Measurements from ENCODE around the gene ALPP.

DNA sequence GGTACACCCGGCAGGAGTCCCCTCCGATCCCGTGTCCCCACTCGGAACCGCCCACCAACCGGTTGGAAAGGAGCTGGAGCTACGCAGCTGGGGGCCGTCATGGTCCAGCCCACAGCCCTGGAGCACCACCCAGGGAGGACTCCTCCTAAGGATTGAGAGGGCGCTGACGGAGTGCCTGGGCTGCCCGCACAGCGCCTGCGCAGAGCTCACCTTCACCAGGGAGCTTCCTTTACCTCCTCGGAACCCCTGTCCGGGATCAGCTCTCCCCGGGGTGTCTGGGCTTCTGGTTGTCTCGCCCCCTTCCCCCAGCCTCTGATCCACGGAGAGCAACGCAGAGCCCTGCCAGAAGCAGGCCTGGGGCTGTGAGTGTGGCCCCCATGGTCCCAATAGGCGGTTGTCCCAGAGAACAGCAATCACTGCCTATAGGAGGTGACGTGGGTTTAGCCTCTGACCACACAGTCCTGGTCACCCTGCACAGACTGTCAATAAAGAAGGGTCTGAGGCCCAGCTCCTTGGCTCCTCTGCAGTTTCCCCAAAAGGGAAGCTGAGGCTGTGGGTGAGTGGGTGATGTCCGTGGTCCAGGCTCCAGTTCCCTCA lies 42.7 kb downstream of the ALPP start:
- TF ChIP-seq, protein P1, sequence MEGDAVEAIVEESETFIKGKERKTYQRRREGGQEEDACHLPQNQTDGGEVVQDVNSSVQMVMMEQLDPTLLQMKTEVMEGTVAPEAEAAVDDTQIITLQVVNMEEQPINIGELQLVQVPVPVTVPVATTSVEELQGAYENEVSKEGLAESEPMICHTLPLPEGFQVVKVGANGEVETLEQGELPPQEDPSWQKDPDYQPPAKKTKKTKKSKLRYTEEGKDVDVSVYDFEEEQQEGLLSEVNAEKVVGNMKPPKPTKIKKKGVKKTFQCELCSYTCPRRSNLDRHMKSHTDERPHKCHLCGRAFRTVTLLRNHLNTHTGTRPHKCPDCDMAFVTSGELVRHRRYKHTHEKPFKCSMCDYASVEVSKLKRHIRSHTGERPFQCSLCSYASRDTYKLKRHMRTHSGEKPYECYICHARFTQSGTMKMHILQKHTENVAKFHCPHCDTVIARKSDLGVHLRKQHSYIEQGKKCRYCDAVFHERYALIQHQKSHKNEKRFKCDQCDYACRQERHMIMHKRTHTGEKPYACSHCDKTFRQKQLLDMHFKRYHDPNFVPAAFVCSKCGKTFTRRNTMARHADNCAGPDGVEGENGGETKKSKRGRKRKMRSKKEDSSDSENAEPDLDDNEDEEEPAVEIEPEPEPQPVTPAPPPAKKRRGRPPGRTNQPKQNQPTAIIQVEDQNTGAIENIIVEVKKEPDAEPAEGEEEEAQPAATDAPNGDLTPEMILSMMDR (IDR thresholded peaks at IDR 0.05): no peak
- TF ChIP-seq POLR2A (IDR thresholded peaks at IDR 0.05; ENCODE audit: low read depth): no peak

Measured in esophagus muscularis mucosa (tissue), 3 donors.